Activated T-cell treated with anti-CD3 and anti-CD28 coated beads, Interleukin-2, amount 50 U/mL, for 24 hours (primary cell): ENCODE data around the gene ATF6B.

Experiments
- DNase-seq: peaks from one replicate; pipeline ENCODE4 v3.0.0-alpha.2; 2020
- H3K27ac Mint-ChIP-seq: 2 replicates; pipeline ENCODE4 v1.8.0; 2020; ENCODE audit warnings: mild to moderate bottlenecking, mixed read lengths
- H3K27me3 Mint-ChIP-seq: 2 replicates; pipeline ENCODE4 v1.8.0; 2020; ENCODE audit warnings: mixed read lengths
- H3K36me3 Mint-ChIP-seq: 2 replicates; pipeline ENCODE4 v1.8.0; 2020; ENCODE audit warnings: low read depth, mixed read lengths
- H3K4me1 Mint-ChIP-seq: 2 replicates; pipeline ENCODE4 v1.8.0; 2020; ENCODE audit warnings: low read depth, mixed read lengths
- H3K4me3 Mint-ChIP-seq: 2 replicates; pipeline ENCODE4 v1.8.0; 2020; ENCODE audit warnings: mild to moderate bottlenecking, moderate library complexity, mixed read lengths
- H3K9me3 Mint-ChIP-seq: 2 replicates; pipeline ENCODE4 v1.8.0; 2020; ENCODE audit warnings: mixed read lengths

ATF6B gene

GRCh38 chr6:32129297-32130088, 1.4 kb upstream of the ATF6B start:
- H3K27me3 Mint-ChIP-seq, result no peaks in the 10 kb centered on the region
- peak overlapping the region; percentile 100 for H3K4me3 Mint-ChIP-seq
- no peak for DNase-seq
- H3K27ac Mint-ChIP-seq, result peak overlapping the region; percentile 99
- H3K9me3 Mint-ChIP-seq, result no peaks in the 10 kb centered on the region
- peaks cover 35% of the 10 kb centered on the region for H3K36me3 Mint-ChIP-seq
- H3K4me1 Mint-ChIP-seq, result peaks cover 43% of the 10 kb centered on the region

DNA sequence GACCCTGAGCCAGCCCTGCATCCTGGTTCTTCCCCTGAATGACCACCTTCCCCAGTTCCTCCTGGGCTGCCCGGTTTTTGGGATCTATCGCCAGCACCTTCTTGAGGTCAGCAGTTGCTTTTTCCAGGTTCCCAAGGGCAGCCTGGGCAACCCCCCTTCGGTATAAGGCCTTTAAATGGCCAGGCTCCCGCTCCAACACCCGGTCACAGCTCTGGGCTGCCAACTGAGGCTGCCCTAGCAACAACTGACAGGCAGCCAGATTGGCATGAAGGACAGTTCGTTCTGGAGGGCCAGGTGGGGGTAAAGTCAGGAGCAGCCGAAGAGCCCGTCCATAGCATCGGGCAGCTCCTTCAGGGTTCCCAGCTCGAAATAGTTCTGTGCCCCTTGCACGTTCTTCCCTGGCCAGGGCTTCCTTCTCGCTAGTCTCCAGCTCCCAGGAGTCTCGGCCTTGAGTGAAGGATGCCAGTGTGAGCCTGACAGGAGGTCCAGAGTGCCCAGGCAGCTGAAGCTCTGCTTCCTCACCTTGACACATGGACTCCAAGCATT, 778 bp upstream of the ATF6B start:
- Mint-ChIP-seq H3K36me3 (peaks cover 42% of the 10 kb centered on the region), H3K9me3 (no peaks in the 10 kb centered on the region), H3K27me3 (no peaks in the 10 kb centered on the region), H3K4me1 (peaks cover 47% of the 10 kb centered on the region), H3K27ac (peak overlapping the region; percentile 99), H3K4me3 (peak overlapping the region; percentile 100)
- no peak for DNase-seq

- peak overlapping the region; percentile 100 for H3K4me3 Mint-ChIP-seq
- no peak for DNase-seq
- H3K9me3 Mint-ChIP-seq, result no peaks in the 10 kb centered on the region
- H3K36me3 Mint-ChIP-seq, result peaks cover 54% of the 10 kb centered on the region
- no peaks in the 10 kb centered on the region for H3K27me3 Mint-ChIP-seq
- H3K4me1 Mint-ChIP-seq, result peaks cover 49% of the 10 kb centered on the region
- H3K27ac Mint-ChIP-seq, result peak overlapping the region; percentile 99
Observed at GRCh38 chr6:32127409-32127716, 683 bp downstream of the ATF6B start.

- Mint-ChIP-seq H3K9me3 (no peaks in the 10 kb centered on the region), H3K4me1 (peaks cover 49% of the 10 kb centered on the region), H3K36me3 (peaks cover 59% of the 10 kb centered on the region), H3K4me3 (peak overlapping the region; percentile 100), H3K27me3 (no peaks in the 10 kb centered on the region), H3K27ac (peak overlapping the region; percentile 99)
- DNase-seq, result no peak
Observed at GRCh38 chr6:32126880-32127279, 1.2 kb downstream of the ATF6B start.

DNA sequence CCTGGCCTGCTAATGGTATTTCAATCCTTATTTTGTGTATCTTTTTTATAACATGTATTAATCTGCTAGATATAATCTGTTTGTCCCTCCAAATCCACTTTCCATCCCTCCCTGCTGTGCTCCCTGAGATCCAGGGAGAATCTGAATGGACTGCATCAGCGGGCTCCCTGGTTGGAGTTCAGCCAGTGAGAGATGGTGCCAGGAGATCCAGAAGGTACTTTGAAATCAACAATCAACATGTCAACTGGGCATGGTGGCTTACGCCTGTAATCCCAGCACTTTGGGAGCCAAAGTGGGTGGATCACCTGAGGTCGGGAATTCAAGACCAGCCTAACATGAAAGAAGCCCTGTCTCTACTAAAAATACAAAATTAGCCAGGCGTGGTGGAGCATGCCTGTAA, 4.4 kb downstream of the ATF6B start:
- H3K27me3 Mint-ChIP-seq, result no peaks in the 10 kb centered on the region
- DNase-seq, result no peak
- H3K4me1 Mint-ChIP-seq, result peaks cover 44% of the 10 kb centered on the region
- H3K27ac Mint-ChIP-seq, result no peak overlapping the region
- peaks cover 82% of the 10 kb centered on the region for H3K36me3 Mint-ChIP-seq
- H3K4me3 Mint-ChIP-seq, result no peak overlapping the region
- no peaks in the 10 kb centered on the region for H3K9me3 Mint-ChIP-seq

GRCh38 chr6:32120573-32121059, 7.4 kb downstream of the ATF6B start:
- peaks cover 86% of the 10 kb centered on the region for H3K36me3 Mint-ChIP-seq
- H3K27ac Mint-ChIP-seq, result no peak overlapping the region

GRCh38 chr6:32118782-32119628, 9.0 kb downstream of the ATF6B start:
- Mint-ChIP-seq H3K4me1 (peaks cover 16% of the 10 kb centered on the region), H3K4me3 (no peak overlapping the region), H3K27me3 (no peaks in the 10 kb centered on the region), H3K27ac (peak overlapping the region; percentile 50), H3K9me3 (no peaks in the 10 kb centered on the region), H3K36me3 (peaks cover 87% of the 10 kb centered on the region)
- DNase-seq, result peak; percentile 75

More at GRCh38 chr6:32120573-32121059, 7.4 kb downstream of the ATF6B start:
- H3K27me3 Mint-ChIP-seq, result no peaks in the 10 kb centered on the region
- H3K4me1 Mint-ChIP-seq, result peaks cover 17% of the 10 kb centered on the region
- no peak for DNase-seq
- H3K4me3 Mint-ChIP-seq, result no peak overlapping the region
- no peaks in the 10 kb centered on the region for H3K9me3 Mint-ChIP-seq

GRCh38 chr6:32117461-32117860, 10.6 kb downstream of the ATF6B start:
- Mint-ChIP-seq H3K4me3 (no peak overlapping the region), H3K27ac (no peak overlapping the region), H3K4me1 (peaks cover 15% of the 10 kb centered on the region), H3K27me3 (no peaks in the 10 kb centered on the region), H3K9me3 (no peaks in the 10 kb centered on the region), H3K36me3 (peaks cover 76% of the 10 kb centered on the region)
- DNase-seq, result no peak

GRCh38 chr6:32116674-32117073, 11.4 kb downstream of the ATF6B start:
- Mint-ChIP-seq H3K4me3 (no peak overlapping the region), H3K9me3 (no peaks in the 10 kb centered on the region), H3K27ac (peak overlapping the region; percentile 51), H3K36me3 (peaks cover 72% of the 10 kb centered on the region), H3K4me1 (peaks cover 15% of the 10 kb centered on the region), H3K27me3 (no peaks in the 10 kb centered on the region)
- DNase-seq, result no peak

- Mint-ChIP-seq H3K9me3 (no peaks in the 10 kb centered on the region), H3K4me3 (no peak overlapping the region), H3K36me3 (peaks cover 65% of the 10 kb centered on the region), H3K4me1 (peaks cover 15% of the 10 kb centered on the region), H3K27ac (peak overlapping the region; percentile 1), H3K27me3 (no peaks in the 10 kb centered on the region)
- no peak for DNase-seq
Observed at GRCh38 chr6:32115623-32116022, 12.4 kb downstream of the ATF6B start.

DNA sequence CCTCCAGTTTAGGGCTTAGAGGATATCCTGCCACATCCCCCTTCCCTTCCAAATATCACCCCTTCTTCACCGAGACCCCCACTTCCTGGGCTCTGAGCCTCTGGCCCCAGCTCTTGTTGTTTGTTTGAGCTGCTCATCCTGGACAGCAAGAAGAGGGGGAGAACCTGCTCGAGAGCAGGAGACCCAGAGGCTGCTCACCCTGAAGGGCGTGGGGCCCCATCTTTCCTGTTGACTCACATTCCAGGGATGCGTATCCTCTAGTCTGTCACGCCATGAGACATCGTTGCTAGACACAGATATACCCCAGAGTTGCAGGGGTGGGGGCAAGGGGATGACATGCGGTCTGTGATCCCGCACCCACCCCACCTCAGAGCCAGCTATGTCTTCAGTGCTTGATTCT, 13.2 kb downstream of the ATF6B start:
- H3K36me3 Mint-ChIP-seq, result peaks cover 58% of the 10 kb centered on the region
- no peaks in the 10 kb centered on the region for H3K9me3 Mint-ChIP-seq
- H3K4me1 Mint-ChIP-seq, result peaks cover 16% of the 10 kb centered on the region
- H3K27me3 Mint-ChIP-seq, result no peaks in the 10 kb centered on the region
- H3K4me3 Mint-ChIP-seq, result no peak overlapping the region
- H3K27ac Mint-ChIP-seq, result peak overlapping the region; percentile 71
- DNase-seq, result no peak

DNA sequence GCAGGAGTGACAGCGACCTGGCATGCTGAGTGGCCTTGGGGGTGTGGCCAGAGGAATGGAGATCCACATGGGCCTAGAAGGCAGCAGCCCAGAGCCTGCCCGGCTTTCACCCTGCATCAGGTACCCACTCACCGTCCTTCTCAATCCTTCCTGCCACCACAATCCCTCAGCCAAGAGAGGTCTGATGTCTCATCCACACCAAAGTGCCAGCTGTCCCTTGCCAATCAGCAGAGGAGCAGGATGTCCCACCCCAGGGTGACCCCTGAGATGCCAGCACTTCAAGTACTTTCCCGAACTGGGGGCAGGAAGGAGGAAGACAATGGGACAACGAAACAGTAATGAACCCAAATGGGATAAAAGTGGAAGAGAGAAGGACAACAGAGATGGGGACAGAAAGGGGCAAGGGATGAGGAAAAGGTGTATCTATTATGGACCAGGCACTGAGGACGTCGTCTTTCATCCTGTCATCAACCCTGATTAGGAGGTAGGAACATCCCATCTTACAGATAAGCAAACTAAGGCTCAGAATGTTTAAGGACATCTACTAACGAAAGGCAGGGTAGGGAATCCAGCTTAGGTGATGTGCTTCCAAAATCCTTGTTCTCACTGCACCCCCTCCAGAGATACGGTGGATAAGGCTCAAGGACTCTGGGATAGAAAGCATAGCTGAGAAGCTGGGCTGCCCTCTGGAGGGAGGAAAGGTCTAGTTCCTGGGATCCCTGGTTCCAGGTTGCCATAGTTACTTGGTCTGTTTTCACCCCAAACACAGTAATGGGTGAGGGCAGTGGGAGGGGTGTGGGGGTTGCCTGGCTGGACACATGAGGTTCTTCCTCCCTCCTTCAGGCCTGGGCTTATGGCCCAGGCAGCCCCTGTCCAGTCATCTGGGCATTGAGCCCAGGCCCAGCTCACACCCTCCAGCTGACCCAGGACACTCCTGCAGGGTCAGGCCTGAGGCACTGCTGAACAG, 14.4 kb downstream of the ATF6B start:
- Mint-ChIP-seq H3K4me3 (no peak overlapping the region), H3K27me3 (peaks cover 4% of the 10 kb centered on the region), H3K9me3 (no peaks in the 10 kb centered on the region), H3K36me3 (peaks cover 48% of the 10 kb centered on the region), H3K27ac (peak overlapping the region; percentile 44), H3K4me1 (peaks cover 15% of the 10 kb centered on the region)
- DNase-seq, result no peak

DNA sequence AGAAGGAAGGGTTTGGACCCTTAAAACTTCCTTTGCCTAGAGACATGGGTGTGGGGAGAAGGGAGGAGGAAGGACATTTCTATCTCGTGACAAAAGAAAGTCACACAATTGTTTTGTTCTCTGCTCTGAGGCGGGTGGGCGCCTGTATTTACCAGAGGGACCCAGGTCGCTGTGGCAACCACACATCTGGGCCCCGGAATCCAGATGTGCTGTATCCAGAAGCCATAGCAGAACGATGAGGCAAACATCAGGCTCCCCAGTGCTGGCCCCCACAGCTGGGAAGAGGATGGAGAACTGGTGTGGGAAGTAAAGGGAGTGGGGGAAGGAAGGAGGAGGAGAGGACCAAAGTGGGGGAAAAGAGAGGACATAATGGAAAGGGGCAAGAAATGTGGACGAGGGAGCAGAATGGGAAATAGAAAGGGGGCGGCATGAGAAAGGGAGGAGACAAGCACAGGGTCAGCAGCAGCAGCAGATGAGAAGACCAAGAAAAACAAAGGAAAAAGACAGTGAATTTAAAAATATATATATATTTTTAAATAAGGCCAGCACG, 15.5 kb downstream of the ATF6B start:
- Mint-ChIP-seq H3K4me3 (no peak overlapping the region), H3K9me3 (no peaks in the 10 kb centered on the region), H3K36me3 (peaks cover 37% of the 10 kb centered on the region), H3K27me3 (peaks cover 14% of the 10 kb centered on the region), H3K4me1 (peaks cover 26% of the 10 kb centered on the region), H3K27ac (no peak overlapping the region)
- DNase-seq, result no peak
